Natural killer cell (primary cell): ENCODE data around the gene CERS1. TPM values are rescaled to one million over a fixed set of nuclear protein-coding genes. Genes with fewer than 3 reads are reported as not detected.

Source experiments
- ATAC-seq, 3 donors: fragments of 150-1000 bp in 2 of 3; fragments of 200-7000 bp in 1 of 3; cut with Tn5 transposase; 1 replicate in 1 of 3; 2 replicates in 2 of 3; pipeline ENCODE4 v1.10.0; 2021; ENCODE audit warnings: mild to moderate bottlenecking in 2 of 3, moderate library complexity in 2 of 3
- DNase-seq, 2 donors: peaks; one replicate each; pipeline versions ENCODE4 v3.0.0 to v3.0.0-alpha.2; 2013 to 2021; ENCODE audit warnings: mixed read lengths in 1 of 2
- H3K27ac ChIP-seq: one replicate; pipeline ENCODE4 v1.5.1; 2013; ENCODE audit warnings: mild to moderate bottlenecking, low read length
- H3K27me3 ChIP-seq: one replicate; pipeline ENCODE4 v1.6.1; 2013; ENCODE audit warnings: low read length; ENCODE audit not compliant: control insufficient read depth, insufficient read depth
- H3K36me3 ChIP-seq: one replicate; pipeline ENCODE4 v1.6.1; 2013; ENCODE audit warnings: low read length; ENCODE audit not compliant: control insufficient read depth, insufficient read depth
- H3K4me1 ChIP-seq: one replicate; pipeline ENCODE4 v1.6.1; 2013; ENCODE audit warnings: low read length; ENCODE audit not compliant: control insufficient read depth, insufficient read depth
- H3K4me3 ChIP-seq: one replicate; pipeline ENCODE4 v1.5.1; 2013; ENCODE audit warnings: low read length
- H3K9me3 ChIP-seq: one replicate; pipeline ENCODE4 v1.6.1; 2013; ENCODE audit warnings: low read length; ENCODE audit not compliant: control insufficient read depth, insufficient read depth
- H3K27ac Mint-ChIP-seq, 2 donors: one replicate each; pipeline ENCODE4 v1.8.0; 2022; ENCODE audit warnings: mild to moderate bottlenecking in 2 of 2, mixed read lengths in 2 of 2, moderate library complexity in 1 of 2
- H3K27me3 Mint-ChIP-seq, 2 donors: one replicate each; pipeline ENCODE4 v1.8.0; 2022; ENCODE audit warnings: low read depth in 2 of 2, mixed read lengths in 2 of 2
- H3K36me3 Mint-ChIP-seq: one replicate; pipeline ENCODE4 v1.8.0; 2022; ENCODE audit warnings: mixed read lengths
- H3K4me1 Mint-ChIP-seq, 2 donors: one replicate each; pipeline ENCODE4 v1.8.0; 2022; ENCODE audit warnings: mixed read lengths in 2 of 2
- H3K4me3 Mint-ChIP-seq: one replicate; pipeline ENCODE4 v1.8.0; 2022; ENCODE audit warnings: mild to moderate bottlenecking, moderate library complexity, mixed read lengths
- H3K9me3 Mint-ChIP-seq, 2 donors: one replicate each; pipeline ENCODE4 v1.8.0; 2022; ENCODE audit warnings: mixed read lengths in 2 of 2
- CTCF ChIP-seq: fragments of 200-600 bp; IDR thresholded peaks from one replicate; pipeline ENCODE4 v1.8.0; 2022; ENCODE audit warnings: antibody characterized with exemption
- WGBS: methylation state at CpG from one replicate; pipeline ENCODE4 v1.1.7; 2013; ENCODE audit warnings: missing lambda C conversion rate; ENCODE audit not compliant: insufficient coverage; 5-methylcytosine and 5-hydroxymethylcytosine counted together
- intact Hi-C: fragments of 100-400 bp; cut with micrococcal nuclease; formaldehyde crosslinking; loops from one replicate; pipeline ENCODE4 v1.14.2; 2022
- total RNA-seq, 4 donors: library from RNA; stranded (reverse); fragments of 120-200 nt in 1 of 4; gene quantifications; one replicate each; pipeline versions ENCODE4 v1.2.3 to v1.2.4, GENCODE V29; 2013 to 2022

The CERS1 gene
- total RNA-seq, 3 donors from 2014 or later (not counting 1 experiment from before 2014, with no cell fraction given): not detected

- Mint-ChIP-seq H3K36me3 (no peaks in the 10 kb centered on the region), H3K27ac (peak overlapping the region; percentile 89 to 91), H3K9me3 (no peaks in the 10 kb centered on the region), H3K4me3 (peak overlapping the region; percentile 93), H3K27me3 (no peaks in the 10 kb centered on the region), H3K4me1 (peaks cover 50 to 56% of the 10 kb centered on the region in 2 donors)
- WGBS: 42% methylated on average over 17 of the region's 18 CpGs
- no peak for TF ChIP-seq CTCF
- no peak for ATAC-seq
- Histone ChIP-seq H3K4me3 (peak overlapping the region; percentile 14), H3K27me3 (no peaks in the 10 kb centered on the region), H3K4me1 (peaks cover 47% of the 10 kb centered on the region), H3K36me3 (peaks cover 11% of the 10 kb centered on the region), H3K9me3 (no peaks in the 10 kb centered on the region), H3K27ac (no peak overlapping the region)
- intact Hi-C loops: loop anchor here (5.0 kb wide), 1 partner anchor 312 kb away; the partner anchor contains the start of gene ELL
- DNase-seq: peak in 1 of 2 donors; percentile 29
Measured at GRCh38 chr19:18833849-18834643, 61.9 kb downstream of the CERS1 start.

GRCh38 chr19:18833141-18833476 is 62.8 kb downstream of the CERS1 start:
- peaks cover 10% of the 10 kb centered on the region for H3K36me3 ChIP-seq
- Mint-ChIP-seq H3K27me3 (no peaks in the 10 kb centered on the region), H3K36me3 (no peaks in the 10 kb centered on the region), H3K4me1 (peaks cover 49 to 50% of the 10 kb centered on the region in 2 donors), H3K4me3 (peak overlapping the region; percentile 93), H3K27ac (peak overlapping the region; percentile 89 to 91), H3K9me3 (no peaks in the 10 kb centered on the region)
- WGBS: 4% methylated on average over 7 of the region's 9 CpGs
- ATAC-seq: no peak
- peak overlapping the region; percentile 66 for H3K27ac ChIP-seq
- H3K4me3 ChIP-seq: peak overlapping the region; percentile 64
- H3K9me3 ChIP-seq: no peaks in the 10 kb centered on the region
- no peak for TF ChIP-seq CTCF
- intact Hi-C loops: loop anchor here (5.0 kb wide), 1 partner anchor 311 kb away; the partner anchor contains the start of gene ELL
- H3K27me3 ChIP-seq: no peaks in the 10 kb centered on the region
- peaks cover 46% of the 10 kb centered on the region for H3K4me1 ChIP-seq
- no peak for DNase-seq

- Mint-ChIP-seq H3K27me3 (peaks cover 2 to 4% of the 10 kb centered on the region in 2 donors), H3K36me3 (no peaks in the 10 kb centered on the region), H3K4me1 (peaks cover 43 to 44% of the 10 kb centered on the region in 2 donors), H3K4me3 (peak overlapping the region; percentile 93), H3K9me3 (peaks cover 0 to 2% of the 10 kb centered on the region in 2 donors), H3K27ac (peak overlapping the region; percentile 89 to 91)
- Histone ChIP-seq H3K27me3 (no peaks in the 10 kb centered on the region), H3K4me3 (peak overlapping the region; percentile 64), H3K4me1 (peaks cover 42% of the 10 kb centered on the region), H3K36me3 (peaks cover 5% of the 10 kb centered on the region), H3K27ac (peak overlapping the region; percentile 66), H3K9me3 (peaks cover under 1% of the 10 kb centered on the region)
- DNase-seq (peak in 1 of 2 donors; percentile 46), ATAC-seq (peak; percentile 38 to 44 (median 41))
- TF ChIP-seq CTCF: no peak
- intact Hi-C loops: loop anchor here (5.0 kb wide), 1 partner anchor 310 kb away; the partner anchor contains the start of gene ELL
- WGBS: under 1% methylated on average over 69 of the region's 69 CpGs
Measured at GRCh38 chr19:18832306-18833140, 63.4 kb downstream of the CERS1 start.
